NCI-H345 treated with DMSO at 0.1 percent for 48 hours (cell line): ENCODE results near the gene CAMTA1.

Source experiments
- DNase-seq: peaks from one replicate; lab custom pipeline; 2025; ENCODE audit not compliant: unreplicated experiment; lab: John Stamatoyannopoulos, UW

CAMTA1 gene

GRCh38 chr1:7572654-7573152, 787.4 kb downstream of the CAMTA1 start:
- no peak for DNase-seq

GRCh38 chr1:7573481-7573880, 788.2 kb downstream of the CAMTA1 start:
- no peak for DNase-seq

GRCh38 chr1:7574121-7575040, 789.1 kb downstream of the CAMTA1 start:
- DNase-seq: no peak

GRCh38 chr1:7575041-7575400, 789.8 kb downstream of the CAMTA1 start:
- DNase-seq: no peak

GRCh38 chr1:7576946-7577657, 791.8 kb downstream of the CAMTA1 start:
- DNase-seq: no peak

GRCh38 chr1:7578206-7578605, 793.0 kb downstream of the CAMTA1 start:
- no peak for DNase-seq

- DNase-seq: no peak
Measured at GRCh38 chr1:7579016-7579415, 793.8 kb downstream of the CAMTA1 start.

GRCh38 chr1:7579831-7580804, 794.9 kb downstream of the CAMTA1 start:
- no peak for DNase-seq

GRCh38 chr1:7580923-7581753, 795.9 kb downstream of the CAMTA1 start:
- DNase-seq: peak; percentile 49

- DNase-seq: no peak
Measured at GRCh38 chr1:7581754-7582459, 796.7 kb downstream of the CAMTA1 start.

- no peak for DNase-seq
Measured at GRCh38 chr1:7582460-7582972, 797.3 kb downstream of the CAMTA1 start.

- DNase-seq: no peak
Measured at GRCh38 chr1:7583291-7584096, 798.2 kb downstream of the CAMTA1 start.

- no peak for DNase-seq
Measured at GRCh38 chr1:7584157-7584556, 798.9 kb downstream of the CAMTA1 start.

GRCh38 chr1:7584643-7585042, 799.4 kb downstream of the CAMTA1 start:
- DNase-seq: no peak

GRCh38 chr1:7585216-7585907, 800.1 kb downstream of the CAMTA1 start:
- DNase-seq: no peak

GRCh38 chr1:7586031-7586941, 801.0 kb downstream of the CAMTA1 start:
- DNase-seq: peak; percentile 21
